GM18870 (cell line): ENCODE data around the gene ZDHHC7.
"Not testable (repeated sequence)": the region's sequence is repeated elsewhere in the genome, so short reads cannot be mapped to it uniquely, and the experiment has no call there.

ENCODE experiments used
- ATAC-seq: cut with Tn5 transposase; IDR thresholded peaks from one replicate; pipeline ENCODE4 v1.9.1; 2021; ENCODE audit warnings: moderate library complexity; ENCODE audit not compliant: unreplicated experiment

The ZDHHC7 gene

GRCh38 chr16:85010931-85011845 is at the start of gene ZDHHC7:
Gene ZDHHC7, minus strand, starts transcription at chr16:85011535. Its CDS starts 20,917 bp downstream, at chr16:84990618.
- peak; percentile 58 for ATAC-seq

DNA sequence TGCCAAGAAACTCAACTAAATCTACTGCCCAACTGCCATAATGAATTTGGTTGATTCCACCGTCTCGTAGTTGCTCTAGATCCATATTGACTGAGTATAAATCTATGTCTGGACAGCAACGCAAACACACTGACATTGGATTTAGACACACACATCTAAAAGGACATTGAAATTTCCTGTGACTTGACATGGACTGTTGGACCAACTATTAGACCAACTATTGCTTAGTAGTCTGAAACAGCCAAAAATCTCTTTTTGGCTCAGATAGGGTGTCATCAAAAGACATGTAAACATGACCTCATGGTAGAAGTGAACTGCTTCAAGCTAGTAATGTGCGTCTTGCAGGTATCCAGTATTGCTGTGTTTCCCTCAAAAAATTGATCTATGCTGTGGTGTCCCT is 47.6 kb upstream of the ZDHHC7 start:
- ATAC-seq, result no peak

DNA sequence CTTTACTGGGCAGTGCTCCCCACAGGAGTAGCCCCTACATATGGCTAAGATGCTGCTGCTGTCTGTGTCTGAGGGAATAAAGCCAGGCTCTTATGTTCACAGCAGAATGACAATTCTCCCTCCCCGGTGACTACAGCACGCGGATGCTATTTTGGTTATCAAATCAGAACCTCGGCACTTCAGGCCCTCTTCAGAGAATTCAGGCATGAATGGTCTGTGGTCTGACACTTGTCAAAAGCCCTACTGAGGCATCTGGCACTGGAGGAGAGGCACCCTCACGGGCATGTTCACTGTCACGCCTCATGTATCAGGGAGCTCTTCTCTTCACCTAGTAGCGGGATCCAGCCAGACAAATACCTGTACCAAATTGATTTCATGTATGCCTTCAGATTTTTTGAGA is 46.6 kb upstream of the ZDHHC7 start:
- no peak for ATAC-seq

DNA sequence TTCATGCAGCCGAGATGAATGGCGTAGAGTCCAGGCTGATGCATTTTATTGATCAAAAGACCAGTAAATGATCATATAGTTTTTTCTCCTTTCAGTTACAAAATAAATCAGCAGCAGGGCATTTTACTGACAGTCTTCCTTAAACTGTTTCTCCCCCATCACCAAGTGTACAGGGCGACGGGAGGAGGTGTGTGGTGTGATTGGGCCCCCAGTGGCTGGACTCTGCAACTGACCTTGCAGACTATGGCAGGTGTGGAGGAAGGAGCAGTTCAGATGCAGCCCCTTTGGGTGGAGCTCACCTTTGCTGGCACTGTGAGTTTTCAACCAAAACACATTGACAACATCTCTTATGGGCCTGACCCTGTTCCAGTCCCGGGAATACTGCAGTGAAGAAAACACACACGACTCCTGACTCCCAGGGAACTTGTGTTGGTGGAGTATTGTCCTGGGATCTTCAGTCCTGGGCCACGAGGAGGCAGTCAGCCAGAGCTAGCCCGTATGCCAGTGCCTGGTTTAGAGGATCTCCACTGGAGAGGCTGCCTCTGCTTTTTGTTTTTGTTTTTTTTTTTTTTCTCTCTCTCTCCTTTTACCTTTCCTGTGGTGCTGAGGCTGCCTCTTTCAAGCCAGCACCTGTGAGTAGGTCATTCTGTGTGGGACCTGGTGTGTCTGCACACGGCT is 46.0 kb upstream of the ZDHHC7 start:
- ATAC-seq, result no peak

DNA sequence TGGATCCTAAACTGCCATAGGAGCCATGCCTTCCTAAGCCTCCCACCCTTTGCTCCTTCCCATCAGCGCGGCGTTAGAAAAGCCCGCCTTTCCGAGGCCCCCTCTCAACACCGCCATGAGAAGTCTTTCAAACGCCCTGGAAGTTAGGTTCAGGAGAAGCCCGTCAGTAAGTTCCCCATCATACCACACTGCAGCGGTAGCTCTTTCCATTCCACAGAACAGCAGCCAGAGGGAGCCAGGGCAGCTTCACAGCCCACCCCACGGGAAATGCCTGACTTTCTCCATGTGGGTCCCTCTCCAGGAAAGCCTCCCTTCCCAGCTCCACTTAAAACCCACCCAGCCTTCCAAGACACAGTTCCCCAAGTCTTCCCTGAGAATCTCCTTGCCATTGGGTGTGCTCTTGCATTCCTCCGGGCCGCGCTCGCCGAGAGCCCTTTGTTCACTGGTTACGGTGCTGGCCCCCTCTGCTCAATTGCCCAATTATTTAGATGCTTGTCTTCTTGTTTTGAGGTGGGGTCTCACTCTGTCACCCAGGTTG is 44.9 kb upstream of the ZDHHC7 start:
- ATAC-seq, result no peak

- ATAC-seq, result peak; percentile 83
These were observed 44.3 kb upstream of the ZDHHC7 start for GRCh38 chr16:85055493-85056210.

DNA sequence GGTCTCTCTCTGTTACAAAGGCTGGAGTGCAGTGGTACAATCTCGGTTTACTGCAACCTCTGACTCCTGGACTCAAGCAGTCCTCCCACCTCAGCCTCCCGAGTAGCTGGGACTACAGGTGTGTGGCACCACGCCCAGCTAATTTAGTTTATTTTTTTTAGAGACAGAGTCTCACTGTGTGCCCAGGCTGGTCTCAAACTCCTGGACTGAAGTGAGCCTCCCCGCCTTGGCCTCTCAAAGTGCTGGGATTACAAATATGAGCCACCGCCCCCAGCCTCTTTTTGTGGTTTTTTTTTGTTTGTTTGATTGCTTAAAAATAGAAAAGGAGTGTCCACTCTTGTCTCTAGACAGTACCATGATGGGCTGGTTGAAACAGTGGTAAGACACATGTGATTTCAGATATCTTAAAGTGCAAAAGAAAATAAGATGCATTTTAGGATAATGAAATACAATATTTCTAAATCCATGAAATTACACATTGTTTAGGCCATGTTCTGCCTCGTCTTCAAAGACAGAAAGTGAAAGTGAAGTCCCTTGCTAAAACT is 43.7 kb upstream of the ZDHHC7 start:
- ATAC-seq, result no peak

GRCh38 chr16:85054321-85054720 is 43.0 kb upstream of the ZDHHC7 start:
- not testable (repeated sequence) for ATAC-seq

DNA sequence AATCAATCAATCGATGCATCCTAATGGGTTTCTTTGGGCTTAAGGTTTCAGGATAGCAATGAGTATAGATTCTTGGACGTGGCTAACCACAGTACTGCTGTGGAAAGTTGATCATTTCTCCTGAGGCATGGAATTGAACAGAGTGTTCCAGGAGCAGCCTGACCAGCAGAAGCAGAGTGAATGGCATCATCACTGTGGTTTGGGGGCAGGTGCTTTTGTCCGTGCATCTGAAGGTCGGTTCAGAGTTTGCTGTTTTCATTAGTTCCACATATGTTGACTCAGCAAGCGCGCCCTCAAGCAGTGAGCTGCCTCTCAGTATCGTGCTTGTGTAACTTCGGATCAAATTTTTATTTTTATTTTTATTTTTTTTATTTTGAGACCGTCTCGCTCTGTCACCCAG is 41.2 kb upstream of the ZDHHC7 start:
- ATAC-seq, result no peak

- no peak for ATAC-seq
These were observed 40.3 kb upstream of the ZDHHC7 start for GRCh38 chr16:85051683-85052082.

DNA sequence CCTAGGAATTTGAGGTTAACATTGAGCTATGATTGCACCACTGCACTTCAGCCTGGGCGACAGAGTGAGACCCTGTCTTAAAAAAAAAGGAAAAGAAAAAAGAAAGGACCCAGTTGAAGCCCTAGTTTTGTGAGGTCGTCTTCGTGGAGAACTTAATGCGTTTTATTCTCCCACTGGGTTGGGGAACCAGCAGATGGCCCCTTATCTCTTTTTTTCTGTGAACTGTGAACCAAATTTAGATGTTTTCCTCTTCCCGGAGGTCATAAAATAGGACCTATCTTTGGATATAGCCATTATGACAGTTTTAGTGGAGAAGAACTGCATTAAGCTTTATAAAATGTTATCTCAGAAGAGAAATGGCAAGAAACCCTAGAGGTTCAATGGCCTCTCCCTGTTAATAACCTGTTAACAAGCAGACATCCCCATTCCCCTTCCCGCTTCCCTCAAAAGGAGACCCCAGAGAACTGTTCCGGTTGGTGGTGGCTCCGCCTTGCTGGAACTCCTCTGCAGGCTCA is 39.8 kb upstream of the ZDHHC7 start:
- ATAC-seq, result no peak

GRCh38 chr16:85049706-85050305 is 38.5 kb upstream of the ZDHHC7 start:
- ATAC-seq, result no peak

DNA sequence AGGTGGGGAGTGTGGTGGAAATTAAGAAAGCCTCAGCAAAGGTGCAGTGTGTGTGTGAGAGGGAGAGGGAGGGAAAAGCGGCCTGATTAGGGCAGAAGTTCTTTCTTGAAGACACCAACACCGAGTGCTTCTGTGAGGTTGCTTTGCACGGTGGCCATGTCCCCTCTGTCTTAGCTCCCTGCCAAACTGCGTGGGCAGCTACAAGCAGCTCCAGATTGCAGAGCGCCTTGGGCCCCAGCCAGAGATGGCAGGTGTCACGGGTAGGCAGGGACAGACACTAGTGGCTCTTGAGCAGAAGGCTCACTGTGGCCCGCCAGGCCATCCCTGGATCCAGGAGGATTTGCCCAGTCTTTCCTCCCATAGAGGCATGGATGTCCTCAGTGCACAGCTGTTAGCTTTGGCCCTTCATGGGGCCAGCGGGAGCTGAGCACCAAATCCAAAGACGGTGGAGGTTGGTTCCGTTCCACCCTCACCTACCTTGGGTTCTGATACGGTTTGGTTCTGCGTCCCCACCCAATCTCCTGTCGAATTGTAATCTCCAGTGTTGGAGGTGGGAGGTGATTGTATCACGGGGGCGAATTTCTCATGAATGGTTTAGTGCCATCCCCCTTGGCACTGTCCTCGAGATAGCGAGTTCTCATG is 37.7 kb upstream of the ZDHHC7 start:
- no peak for ATAC-seq

GRCh38 chr16:85047867-85048455 is 36.6 kb upstream of the ZDHHC7 start:
- no peak for ATAC-seq

- ATAC-seq, result no peak
These were observed 35.9 kb upstream of the ZDHHC7 start for GRCh38 chr16:85046931-85047866.

DNA sequence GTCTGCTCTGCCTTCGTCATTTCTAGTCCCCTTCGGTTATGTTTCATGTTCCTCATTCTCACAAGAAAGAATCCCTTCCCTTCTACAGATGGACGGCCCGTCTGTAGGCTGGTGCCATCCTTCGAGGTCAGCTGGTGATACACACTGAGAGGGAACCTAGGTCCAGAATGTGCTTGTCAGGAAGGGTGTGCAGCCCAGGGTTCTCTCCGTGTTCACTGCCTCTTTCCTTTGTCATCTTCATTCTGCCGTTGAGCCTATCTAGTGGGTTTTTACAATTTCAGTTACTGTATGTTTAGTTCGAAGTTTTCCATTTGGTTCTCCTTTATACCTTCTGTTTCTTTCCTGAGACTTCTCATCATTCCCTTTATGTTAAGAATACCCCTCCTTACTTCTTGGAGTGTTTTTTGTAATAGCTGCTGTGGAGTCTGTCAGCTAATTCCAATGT is 35.2 kb upstream of the ZDHHC7 start:
- ATAC-seq, result no peak

DNA sequence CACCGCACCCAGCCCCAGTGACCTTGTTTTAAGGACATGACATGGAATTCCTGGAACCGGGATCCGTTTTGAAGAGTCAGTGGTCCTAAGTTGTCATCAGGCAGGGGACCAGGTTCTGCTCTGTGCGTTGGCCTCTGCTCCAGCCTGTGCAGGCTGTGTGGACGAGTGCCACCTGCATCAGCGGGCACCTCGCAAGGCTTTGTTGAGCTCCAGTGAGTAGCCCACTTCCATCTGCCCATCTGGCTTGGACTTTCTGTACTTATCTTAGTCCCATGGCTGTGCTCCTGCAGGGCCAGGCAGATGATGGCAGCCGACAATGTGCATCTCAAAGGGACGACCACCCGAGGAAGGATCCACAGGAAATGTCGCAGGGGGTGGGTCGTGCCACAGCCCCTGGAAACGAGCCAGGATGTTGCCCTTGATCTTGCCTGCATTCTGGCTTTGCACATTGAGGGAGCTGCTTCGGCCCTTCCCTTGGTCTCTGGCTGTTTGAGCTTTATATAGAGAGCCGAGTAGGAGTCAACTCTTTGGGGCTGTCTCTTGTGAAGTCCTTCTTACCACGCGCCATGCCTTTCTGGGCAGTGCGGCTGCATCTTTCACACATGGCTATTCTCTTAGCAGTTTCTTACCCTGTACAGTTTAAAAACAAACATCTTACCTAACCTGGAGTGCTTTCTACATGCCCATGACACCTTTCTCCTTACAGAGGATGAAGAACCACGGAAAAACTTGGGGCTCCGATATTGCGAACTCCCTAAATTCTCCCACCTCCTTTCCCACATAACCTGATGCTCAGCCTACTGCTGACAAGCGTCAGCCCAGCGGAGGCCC is 34.5 kb upstream of the ZDHHC7 start:
- ATAC-seq, result no peak
